GM19043 (cell line): ENCODE measurements around the gene WNT11.
A peak's percentile ranks its signal among the peaks of the same experiment; 100 is the strongest.

ENCODE experiments used
- ATAC-seq: cut with Tn5 transposase; IDR thresholded peaks from one replicate; pipeline ENCODE4 v1.9.1; 2021; ENCODE audit warnings: low read depth; ENCODE audit not compliant: unreplicated experiment

Gene WNT11

DNA sequence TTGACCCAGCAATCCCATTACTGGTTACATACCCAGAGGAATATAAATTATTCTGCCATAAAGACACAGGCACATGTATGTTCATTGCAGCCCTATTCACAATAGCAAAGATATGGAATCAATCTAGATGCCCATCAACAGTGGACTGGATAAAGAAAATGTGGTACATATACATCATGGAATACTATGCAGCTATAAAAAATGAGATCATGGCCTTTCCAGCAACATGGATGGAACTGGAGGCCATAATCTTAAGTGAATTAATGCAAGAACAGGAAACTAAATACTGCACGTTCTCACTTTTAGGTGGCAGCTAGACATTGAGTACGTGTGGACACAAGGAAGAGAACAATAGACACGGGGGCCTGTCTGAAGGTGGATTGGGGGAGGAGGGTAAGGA, 15.1 kb upstream of the WNT11 start:
- ATAC-seq, result no peak

DNA sequence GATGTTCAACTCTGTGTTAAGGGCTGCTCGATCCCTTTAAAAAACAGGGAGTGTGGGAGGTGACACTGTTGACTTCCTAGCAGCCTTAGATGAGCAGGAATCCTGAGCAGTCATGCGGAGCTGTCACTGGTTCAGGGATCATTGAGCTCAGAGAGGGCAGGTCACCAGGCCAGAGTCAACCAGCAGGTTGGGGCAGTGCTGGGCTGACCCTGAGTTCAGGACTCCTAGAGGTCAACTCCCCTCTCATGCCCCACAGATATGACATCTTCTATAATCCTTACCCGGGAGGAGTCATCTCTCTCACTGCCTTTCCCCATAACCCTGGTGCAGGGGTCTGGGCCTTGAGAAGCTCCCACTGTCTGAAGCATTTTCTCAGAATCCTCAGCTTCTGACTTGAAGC, 12.9 kb upstream of the WNT11 start:
- ATAC-seq, result no peak

DNA sequence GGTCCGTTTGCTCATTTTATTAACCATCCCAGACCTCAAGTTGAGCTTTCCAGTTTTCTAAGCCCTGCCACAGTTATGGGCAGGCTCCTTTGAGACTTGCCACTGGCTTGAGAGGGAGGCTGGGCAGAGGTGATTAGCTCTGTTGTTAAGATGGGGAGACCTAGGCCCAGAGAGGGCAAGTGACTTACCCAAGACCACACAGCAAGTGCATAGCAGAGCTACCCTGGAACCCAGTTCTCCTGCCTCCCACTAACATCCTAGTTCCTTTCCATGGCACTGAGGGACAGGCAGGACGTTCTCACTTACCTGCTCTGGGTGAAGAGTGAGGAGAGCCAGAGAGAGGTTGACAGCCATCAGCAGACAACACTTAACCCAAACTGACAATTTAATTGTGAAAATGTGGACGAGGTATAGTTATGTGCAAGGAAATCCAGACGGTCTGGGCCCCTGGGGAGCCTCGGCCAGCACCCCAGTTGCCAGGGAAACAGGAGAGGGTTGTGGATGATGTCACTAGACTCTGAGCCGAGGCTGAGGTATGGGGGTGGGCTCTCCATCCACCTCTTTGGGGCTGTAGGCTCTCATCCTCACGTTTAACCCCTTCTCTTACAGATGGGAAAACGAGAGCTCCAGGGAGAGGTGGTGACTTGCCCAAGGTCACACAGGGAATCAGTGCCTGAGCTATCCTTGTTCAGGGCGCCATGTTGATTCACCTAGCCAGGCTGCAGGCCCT, 12.3 kb upstream of the WNT11 start:
- ATAC-seq, result no peak

DNA sequence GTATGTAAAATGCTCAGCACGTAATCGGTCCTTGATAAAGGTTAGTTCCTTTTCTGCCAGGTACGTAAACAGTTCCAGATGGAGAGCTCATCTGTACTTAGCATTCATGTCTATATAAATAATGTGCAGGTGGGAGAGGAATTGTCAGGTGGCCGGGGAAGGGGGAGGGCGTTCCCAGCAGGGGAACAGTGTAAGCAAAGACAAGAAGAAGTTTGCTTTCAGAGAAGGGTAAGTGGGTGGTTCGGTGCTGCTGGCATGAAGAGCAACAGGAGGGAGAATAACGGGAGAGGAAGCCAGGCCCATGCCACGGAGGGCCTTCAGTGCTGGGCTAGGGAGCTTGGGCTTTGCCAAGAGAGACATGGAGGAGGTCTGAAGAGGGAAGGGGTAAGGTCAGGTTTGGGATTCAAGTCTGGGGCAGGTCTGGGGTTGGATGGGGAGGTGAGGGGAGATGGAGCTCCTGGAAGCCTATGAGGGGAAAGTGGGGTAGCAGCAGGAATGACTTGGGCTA, 11.4 kb upstream of the WNT11 start:
- ATAC-seq, result no peak

DNA sequence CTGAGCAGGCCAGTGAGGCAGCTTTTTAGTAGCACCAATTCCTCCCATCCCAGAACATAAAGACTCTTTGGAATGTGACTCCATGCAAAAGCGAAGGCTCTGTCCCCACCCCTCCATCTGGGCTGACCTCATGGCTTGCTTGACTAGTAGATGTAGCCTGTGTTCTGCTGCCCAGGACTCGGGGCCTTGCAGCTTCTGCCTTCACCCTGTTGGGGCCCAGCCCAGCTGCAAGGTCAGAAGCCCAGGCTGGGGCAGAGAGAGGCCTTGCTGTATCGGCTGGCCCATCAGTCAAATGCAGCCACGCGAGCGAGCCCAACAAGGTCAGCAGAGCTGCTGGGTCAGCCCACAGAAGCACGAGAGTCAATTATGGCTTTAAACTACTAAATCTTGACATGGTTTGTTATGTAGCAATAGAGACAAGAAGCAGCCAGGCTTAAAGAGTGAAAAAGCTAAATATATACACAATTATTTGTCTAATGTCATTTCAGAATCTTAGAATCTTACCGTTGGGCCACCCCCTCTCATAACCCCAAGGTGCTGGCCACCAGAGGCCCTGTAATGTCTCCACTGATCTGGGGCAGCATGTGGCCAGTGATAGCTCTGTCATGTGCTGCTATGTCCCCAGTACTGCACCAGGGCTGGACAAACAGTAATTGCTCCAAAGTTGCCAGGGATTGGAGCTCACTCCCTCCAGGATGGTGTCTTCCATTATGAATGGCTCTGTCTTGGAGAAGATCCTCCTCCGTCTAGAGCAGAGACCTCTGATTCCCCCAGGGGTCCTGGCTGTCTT, 10.4 kb upstream of the WNT11 start:
- no peak for ATAC-seq

DNA sequence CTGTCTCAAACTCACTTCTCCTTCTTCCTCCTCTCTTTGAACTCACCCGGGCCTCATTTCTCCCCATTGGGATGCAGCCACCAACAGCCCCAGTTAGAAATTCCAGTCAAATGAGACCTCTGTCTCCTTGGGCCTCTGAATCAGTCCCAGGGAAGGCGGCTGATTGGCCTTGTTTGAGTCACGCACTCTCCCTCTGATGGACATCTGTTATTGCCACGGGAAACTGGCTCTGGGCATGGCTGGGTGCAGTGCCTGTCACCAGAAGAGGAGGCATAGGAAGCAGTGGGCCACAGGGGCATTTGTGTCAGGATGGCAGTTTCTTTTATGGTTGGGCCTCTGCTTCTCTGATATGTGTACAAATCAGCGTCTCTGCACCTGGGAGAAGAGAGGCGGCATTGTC, 9.6 kb upstream of the WNT11 start:
- no peak for ATAC-seq

DNA sequence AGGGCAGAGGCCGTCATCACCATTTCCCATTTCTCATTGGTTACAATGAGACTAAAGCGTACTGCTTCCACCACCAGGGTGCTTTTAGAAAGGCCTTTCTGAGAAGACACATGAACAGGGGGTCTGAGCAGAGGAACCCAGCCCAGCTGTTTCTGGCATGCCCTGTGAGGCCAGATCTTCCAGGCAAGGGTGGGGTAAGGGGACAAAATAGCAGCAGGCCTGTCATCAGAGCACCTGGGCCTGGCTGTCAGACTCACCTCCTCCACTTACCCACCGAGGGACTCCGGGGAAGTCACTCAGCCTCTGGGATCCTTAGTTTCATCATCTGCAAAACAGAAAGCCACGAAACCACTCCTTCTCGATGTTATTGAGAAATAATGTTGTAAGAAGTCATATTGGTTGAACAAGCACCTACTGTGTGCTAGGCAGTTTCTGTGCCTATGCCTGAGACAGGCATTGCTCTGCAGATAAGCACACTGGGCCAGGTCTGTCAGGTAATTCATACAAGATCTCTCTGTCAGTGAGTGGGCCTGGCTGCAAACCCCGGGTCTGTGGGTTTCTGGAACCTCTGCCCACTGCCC, 8.8 kb upstream of the WNT11 start:
- no peak for ATAC-seq

DNA sequence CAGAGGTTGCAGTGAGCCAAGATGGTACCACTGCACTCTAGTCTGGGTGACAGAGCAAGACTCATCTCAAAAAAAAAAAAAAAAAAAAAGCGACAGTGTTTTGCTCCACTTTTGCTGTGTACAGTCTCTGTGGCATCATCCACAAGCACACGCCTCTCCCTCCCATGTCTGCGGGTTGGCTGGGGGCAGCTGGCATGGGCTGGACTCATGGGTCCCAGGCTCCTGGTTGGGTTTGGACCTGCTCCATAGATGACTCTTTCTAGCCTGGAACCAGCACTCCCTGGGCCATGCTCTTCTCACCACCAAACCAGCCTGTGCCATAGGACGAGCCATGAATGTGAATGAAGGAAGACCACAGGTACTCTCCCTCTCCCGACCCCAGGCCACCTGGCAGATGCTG, 7.9 kb upstream of the WNT11 start:
- ATAC-seq, result no peak

DNA sequence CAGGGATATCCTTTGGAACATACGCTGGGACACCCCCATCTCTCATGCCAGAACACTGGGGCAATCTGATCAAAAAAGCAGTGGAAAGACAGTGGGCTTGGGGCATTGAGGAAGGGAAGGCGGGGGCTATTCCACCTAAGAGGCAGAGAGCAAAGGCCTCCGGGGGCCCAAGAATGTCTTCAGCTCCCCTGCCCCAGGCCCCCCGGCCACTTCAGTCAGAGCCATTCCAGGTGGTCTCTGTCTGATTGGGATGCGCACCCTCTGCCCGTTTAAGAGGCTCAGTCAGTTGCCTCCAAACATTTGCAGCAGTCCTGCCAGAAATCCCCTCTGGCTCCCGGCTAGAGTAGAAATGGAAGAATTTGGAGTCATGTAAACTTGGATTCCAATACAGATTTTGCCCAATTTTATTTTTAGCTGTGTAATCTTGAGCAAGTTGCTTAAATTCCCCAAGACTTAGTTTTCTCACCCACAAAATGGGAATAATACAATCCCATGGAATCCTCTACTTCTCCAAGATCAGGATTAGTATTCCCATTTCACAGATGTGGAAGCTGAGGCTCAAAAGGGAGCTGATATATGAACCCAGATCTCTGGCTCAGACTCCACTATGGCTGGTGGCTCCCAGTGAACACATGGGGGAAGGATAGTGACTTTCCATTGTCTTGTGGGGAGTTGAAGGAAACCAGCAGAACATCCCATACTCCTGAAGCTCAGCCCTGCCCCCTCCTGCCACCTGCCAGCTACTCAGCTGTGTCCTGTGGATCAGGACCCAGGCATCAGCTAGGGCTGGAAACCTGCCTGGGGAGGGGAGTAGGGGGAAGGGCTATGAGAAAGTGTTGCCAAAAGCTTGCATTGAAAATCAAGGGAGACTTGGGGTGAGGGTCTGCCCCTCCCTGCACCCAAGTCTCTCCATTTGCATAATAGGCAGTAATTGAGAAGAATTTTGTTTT, 6.1 kb upstream of the WNT11 start:
- ATAC-seq, result no peak

DNA sequence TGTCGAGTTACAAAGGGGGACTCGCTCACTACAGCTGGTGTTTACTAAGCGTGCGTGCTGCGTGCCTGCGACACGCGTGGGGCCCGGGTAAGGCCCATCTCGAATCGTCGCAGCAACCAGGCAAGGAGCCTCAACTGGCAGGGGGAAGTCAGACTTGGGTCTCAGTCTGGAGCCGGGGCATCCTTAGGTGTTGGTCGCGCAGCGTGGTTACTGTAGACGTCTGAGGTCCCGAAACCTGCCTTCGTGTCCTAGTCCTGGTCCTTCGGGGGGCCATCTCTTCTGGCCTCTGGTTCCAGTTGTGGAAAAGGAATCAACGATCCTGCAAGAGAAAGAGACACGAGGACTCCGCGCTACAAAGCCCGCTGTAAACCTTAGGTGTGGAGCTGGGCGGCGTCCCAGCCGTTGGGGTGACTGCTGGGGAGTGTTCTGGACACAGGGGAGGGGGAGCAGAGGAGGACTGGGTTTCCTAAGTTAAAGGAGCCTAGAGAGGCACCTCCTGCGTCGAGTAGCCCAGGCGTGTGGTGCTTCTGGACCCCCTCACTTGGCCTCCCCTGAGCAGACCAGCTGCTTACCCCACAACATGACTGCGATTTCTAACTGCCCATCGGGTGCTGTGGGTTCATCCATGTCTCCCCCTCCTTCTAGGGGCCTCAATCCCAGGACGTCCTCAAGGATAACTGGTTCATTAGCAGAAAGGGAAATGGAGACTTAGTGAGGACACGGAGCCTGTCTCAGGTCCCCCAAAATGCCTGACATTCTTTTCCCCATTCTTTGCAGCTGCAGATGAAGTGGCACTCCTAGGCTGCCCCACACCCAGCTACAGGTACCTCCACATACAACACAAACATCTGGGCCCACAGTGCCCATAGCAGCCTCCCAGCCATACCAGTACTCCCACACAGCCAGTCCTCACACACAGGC, 4.9 kb upstream of the WNT11 start:
- no peak for ATAC-seq

DNA sequence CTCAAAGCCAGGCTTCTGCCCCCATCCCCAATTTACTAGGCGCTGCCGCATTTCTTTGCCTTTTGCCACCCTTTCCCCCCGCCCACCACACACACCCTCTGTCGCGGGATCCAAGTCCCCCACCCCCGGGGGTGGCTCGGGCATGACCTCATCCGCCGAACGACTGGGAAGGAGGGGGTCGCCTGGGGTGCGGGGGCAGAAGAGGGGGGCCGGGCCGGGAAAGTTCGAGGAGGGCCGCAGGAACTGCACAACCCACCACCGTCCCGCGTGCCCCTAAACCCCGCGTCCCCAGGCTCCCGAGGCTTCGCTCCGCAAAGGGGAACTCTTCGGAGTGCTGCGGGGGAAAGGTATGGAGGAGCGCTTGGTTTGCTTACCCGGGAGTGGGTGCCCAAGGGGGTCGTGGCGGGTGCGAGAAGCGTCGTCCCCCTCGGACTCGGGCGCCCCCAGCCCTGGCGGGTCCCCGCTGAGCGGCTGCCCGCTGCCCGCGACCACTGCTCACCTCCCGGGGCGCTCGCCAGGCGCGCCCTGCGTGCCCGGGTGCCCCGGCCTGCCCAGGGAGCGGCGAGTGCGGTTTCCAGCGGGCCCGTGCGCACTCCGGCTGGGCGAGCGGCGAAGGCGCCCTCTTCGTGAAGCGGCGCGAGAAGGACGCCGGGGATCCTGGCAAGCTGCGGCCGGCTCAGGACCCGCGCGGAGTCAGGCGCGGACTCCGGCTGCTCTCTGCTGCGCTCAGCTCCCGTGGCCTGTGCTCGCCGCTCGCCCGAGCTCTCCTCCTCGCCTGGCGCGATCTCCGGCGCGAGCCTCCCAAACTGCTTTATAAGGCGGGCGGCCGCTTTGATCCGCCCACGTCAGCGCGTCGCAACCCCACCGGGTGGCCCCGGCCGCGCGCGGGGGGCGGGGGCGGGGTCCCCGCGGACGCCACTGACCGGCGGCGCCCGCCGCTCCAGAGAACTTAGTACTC, 4.0 kb upstream of the WNT11 start:
- ATAC-seq, result no peak

DNA sequence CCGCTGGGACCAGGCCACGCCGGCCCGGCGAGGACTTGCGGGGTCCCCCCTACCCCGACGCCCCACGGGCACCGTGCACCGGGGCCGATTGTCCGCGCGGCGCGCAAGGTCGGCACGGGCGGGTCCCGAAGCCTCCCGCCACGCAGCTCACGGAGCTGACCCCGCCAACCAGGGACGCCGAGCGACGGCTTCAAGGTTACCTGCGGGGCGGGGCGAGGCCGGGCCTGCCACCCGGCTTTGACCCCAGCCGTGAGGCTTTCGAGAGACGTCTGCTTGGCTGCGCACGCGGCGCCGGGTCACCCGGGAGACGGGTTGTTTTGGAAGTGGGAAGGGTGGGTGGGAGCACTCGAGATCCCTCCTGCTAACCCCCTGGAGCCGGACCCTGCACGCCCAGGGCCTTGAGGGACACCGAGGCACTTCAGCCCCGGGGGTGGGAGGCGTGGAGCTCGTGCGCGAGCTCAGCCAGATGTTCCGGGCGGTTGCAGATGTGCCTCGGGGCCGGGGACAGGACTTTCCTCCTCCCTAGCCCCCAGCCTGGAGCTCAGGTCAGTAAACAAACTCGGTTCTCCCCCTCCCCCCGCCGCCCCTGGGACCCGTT, 3.2 kb upstream of the WNT11 start:
- ATAC-seq, result no peak

DNA sequence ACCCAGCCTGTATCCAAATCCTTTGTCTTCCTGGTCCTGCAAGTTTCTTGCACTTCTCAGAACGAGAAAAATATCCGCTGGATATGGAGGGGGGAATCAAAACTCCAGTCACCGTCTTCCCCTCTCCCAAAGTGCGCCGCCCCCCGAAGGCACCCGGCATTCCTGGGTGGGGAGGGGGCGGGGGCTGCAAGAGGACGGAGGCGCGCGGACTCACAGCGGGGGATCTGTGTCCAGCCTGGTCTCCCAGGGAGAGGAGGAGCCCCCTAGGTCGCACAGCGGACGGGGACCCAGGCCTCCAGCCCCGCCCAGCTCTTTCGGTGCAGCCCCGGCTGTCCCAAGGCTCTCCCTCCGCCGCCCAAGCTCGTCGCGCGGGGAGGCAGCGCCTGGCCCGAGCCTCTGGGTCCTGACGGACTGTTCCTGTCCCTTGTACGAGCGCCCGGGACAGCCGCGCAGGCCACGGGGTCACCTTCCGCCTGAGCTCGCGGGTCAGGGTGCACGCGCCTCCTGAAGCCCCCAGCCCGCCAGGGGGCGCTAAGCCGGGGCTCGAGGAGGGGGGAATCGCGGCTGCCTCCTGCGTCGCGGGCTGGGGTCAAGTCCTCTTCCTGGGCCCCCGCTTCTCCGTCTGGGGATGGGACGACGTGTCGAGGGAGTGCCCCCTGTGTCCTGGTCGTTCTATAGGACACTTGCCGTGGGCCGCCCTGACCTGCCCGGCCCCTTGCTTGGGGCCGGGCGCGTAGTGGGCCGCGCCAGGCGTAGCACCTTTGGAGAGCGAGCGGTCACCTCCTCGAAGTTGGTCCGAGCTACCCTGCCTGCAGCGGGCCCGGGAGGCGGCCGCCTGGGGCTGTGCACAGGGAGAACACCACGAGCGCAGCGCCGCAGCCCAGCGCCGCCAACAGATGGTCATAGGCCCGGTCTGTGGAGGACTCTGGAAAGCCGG, 2.4 kb upstream of the WNT11 start:
- ATAC-seq, result no peak

DNA sequence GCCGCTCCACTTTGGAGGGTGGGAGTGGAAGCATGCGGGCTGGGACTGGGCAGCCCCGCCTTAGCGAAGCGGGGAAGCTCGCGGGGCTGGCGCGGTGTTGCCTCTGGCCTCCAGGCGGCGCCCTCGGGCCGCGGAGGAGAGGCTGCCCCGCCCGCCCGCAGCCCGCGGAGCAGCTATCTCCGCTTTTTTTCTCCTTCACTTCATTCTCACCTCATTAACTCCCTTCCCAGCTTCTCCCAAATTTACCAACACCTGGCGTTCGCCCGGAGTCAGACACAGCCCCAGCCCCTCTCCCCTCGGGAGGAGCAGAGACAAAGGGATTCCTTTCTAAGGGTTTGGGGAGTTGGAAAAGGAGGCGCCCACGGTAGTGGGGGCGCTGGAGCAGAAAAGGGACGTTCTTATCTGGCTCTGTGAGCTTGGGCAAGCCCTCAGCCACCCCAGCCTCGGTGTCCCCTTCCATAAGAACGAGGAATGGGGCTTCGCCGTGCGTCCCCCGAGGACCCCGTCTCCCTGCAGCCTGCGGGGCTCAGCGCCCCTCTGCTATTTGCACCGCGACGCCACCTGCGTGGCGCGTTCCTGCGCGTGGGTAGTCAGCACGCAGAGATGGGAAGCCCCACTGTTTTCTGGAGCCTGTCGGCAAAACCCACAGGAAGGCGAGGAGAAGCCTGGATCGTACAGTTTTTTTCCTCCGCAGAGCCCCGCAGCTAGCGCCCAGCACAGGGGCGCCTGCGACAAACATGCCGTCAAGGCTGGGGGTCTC, 1.5 kb upstream of the WNT11 start:
- ATAC-seq, result peak; percentile 42

DNA sequence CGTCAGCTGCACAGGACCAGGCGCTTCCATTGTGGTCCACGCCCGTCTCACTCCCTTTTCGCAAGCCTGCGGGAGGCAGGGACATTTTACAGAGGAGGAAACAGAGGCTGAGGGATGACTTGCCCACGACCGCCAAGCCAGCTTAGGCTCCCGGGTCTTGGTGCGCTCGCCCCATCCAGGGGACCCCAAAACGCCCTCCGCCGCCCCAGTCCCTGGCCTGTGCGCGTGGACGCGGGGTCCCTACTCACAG, 300 bp downstream of the WNT11 start:
- ATAC-seq, result no peak

DNA sequence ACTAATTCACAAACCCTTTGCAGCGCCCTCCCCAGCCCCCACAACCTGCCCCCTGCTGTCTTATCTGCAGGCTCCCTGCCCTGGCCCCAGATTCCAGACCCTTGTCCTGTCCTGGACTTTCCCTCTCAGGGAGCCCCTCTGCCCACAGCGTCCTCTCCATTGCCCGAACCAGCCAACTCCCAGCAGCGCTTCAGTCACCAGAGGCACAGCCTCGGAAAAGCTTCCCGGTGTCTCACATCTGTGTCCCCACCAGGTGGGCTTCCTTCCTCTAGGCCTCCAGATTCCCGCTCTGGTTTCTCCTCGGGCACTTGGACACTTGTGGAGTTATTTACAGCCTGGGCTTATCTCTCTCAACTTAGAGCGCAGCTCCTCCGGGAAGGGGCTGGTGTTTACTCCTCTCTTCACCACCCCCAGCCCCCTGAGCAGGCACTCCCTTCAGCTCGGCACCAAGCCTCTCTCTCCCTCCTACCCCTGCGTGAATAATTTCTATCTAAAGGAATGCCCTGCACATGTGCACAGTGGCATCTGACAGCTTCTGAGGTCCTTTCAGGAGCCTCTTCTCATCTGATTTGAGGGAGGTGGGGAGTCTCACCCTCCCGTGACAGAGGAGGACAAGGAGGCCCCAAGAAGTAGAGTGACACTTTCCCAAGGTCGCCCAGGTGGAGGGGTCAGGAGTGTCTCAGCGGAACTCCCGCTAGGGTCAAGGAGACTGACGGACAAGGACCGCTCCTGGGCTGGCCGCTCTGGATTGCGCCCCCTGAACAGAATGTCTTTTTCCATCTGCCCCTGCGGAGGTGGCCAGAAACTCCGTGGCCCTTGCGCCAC, 838 bp downstream of the WNT11 start:
- no peak for ATAC-seq
